Neural progenitor cell (in vitro differentiated cells): ENCODE measurements around the gene TAF11L5. TPM values are rescaled to one million over a fixed set of nuclear protein-coding genes. Genes with fewer than 3 reads are reported as not detected.
A peak's percentile ranks its signal among the peaks of the same experiment; 100 is the strongest.
"Not testable (repeated sequence)": the region's sequence is repeated elsewhere in the genome, so short reads cannot be mapped to it uniquely, and the experiment has no call there.

ENCODE experiments used
- DNase-seq: peaks from one replicate; pipeline ENCODE4 v3.0.0-alpha.2; 2016; ENCODE audit warnings: low spot score
- H2AFZ ChIP-seq: fragments of 200-600 bp; sonication (generic); replicated peaks from 2 replicates; pipeline ENCODE4 v1.6.1; 2016; ENCODE audit warnings: antibody characterized with exemption
- H3F3A ChIP-seq: fragments of 200-600 bp; sonication (generic); 2 replicates; pipeline ENCODE4 v1.6.1; 2016; ENCODE audit warnings: antibody characterized with exemption, low read depth
- H3K27ac ChIP-seq: fragments of 200-600 bp; sonication (generic); 2 replicates; pipeline ENCODE4 v1.5.1; 2016; ENCODE audit warnings: mild to moderate bottlenecking
- H3K27me3 ChIP-seq: fragments of 200-600 bp; sonication (generic); 2 replicates; pipeline ENCODE4 v1.6.1; 2016; ENCODE audit warnings: mild to moderate bottlenecking, moderate library complexity
- H3K36me3 ChIP-seq: fragments of 200-600 bp; sonication (generic); 2 replicates; pipeline ENCODE4 v1.5.1; 2016
- H3K4me1 ChIP-seq: fragments of 200-600 bp; sonication (generic); 2 replicates; pipeline ENCODE4 v1.6.1; 2016; ENCODE audit warnings: mixed run types
- H3K4me2 ChIP-seq: fragments of 200-600 bp; sonication (generic); 2 replicates; pipeline ENCODE4 v1.6.1; 2016
- H3K4me3 ChIP-seq: fragments of 200-600 bp; sonication (generic); 2 replicates; pipeline ENCODE4 v1.5.1; 2016
- H3K79me2 ChIP-seq: fragments of 200-600 bp; sonication (generic); 2 replicates; pipeline ENCODE4 v1.6.1; 2016; ENCODE audit warnings: low read depth
- H3K9ac ChIP-seq: fragments of 200-600 bp; sonication (generic); 2 replicates; pipeline ENCODE4 v1.6.1; 2016
- H3K9me3 ChIP-seq: fragments of 200-600 bp; sonication (generic); 2 replicates; pipeline ENCODE4 v1.5.1; 2016; ENCODE audit warnings: low read depth
- H4K20me1 ChIP-seq: fragments of 200-600 bp; sonication (generic); 2 replicates; pipeline ENCODE4 v1.6.1; 2016; ENCODE audit warnings: low read depth
- H3K27ac Mint-ChIP-seq: 3 replicates; pipeline ENCODE4 v1.8.0; 2021; ENCODE audit warnings: mixed read lengths
- H3K27me3 Mint-ChIP-seq: 2 replicates; pipeline ENCODE4 v1.8.0; 2022; ENCODE audit warnings: low read depth, mild to moderate bottlenecking, inconsistent platforms, moderate library complexity, mixed read lengths; ENCODE audit not compliant: insufficient read depth
- H3K36me3 Mint-ChIP-seq: 3 replicates; pipeline ENCODE4 v1.8.0; 2021; ENCODE audit warnings: mixed read lengths
- H3K4me1 Mint-ChIP-seq: 3 replicates; pipeline ENCODE4 v1.8.0; 2021; ENCODE audit warnings: mixed read lengths
- H3K4me3 Mint-ChIP-seq: 3 replicates; pipeline ENCODE4 v1.8.0; 2021; ENCODE audit warnings: mild to moderate bottlenecking, moderate library complexity, mixed read lengths
- H3K9me3 Mint-ChIP-seq: 3 replicates; pipeline ENCODE4 v1.8.0; 2020; ENCODE audit warnings: mixed read lengths
- CTCF ChIP-seq: fragments of 200-600 bp; sonication (generic); IDR thresholded peaks from 2 replicates; pipeline ENCODE4 v1.5.1; 2017; ENCODE audit warnings: antibody characterized with exemption, mild to moderate bottlenecking
- EZH2 ChIP-seq: fragments of 200-600 bp; sonication (generic); IDR thresholded peaks from 2 replicates; pipeline ENCODE4 v1.6.1; 2017; ENCODE audit warnings: antibody characterized with exemption, mild to moderate bottlenecking, moderate library complexity
- EZH2phosphoT487 ChIP-seq: fragments of 200-600 bp; sonication (generic); IDR thresholded peaks from 2 replicates; pipeline ENCODE4 v1.6.1; 2017; ENCODE audit warnings: antibody characterized with exemption
- total RNA-seq: library from RNA; depleted of rRNA; stranded (reverse); fragments of >200 nt; gene quantifications from 2 replicates; pipeline ENCODE4 v1.2.3, GENCODE V29; 2015; ENCODE audit warnings: low replicate concordance

Gene TAF11L5
- total RNA-seq, 1 donor from 2014 or later: not detected

GRCh38 chr5:17492770-17493169 is 32.3 kb upstream of the TAF11L5 start:
- Mint-ChIP-seq H3K4me3 (no peak overlapping the region), H3K4me1 (no peaks in the 10 kb centered on the region), H3K36me3 (no peaks in the 10 kb centered on the region), H3K27me3 (no peaks in the 10 kb centered on the region), H3K9me3 (peaks cover 3% of the 10 kb centered on the region), H3K27ac (no peak overlapping the region)
- Histone ChIP-seq H3K9me3 (no peaks in the 10 kb centered on the region), H3K4me1 (no peaks in the 10 kb centered on the region), H4K20me1 (no peaks in the 10 kb centered on the region), H3F3A (no peaks in the 10 kb centered on the region), H3K4me2 (no peak overlapping the region), H3K79me2 (no peaks in the 10 kb centered on the region), H2AFZ (no peak overlapping the region), H3K36me3 (no peaks in the 10 kb centered on the region), H3K4me3 (no peak overlapping the region), H3K27me3 (no peaks in the 10 kb centered on the region), H3K27ac (no peak overlapping the region), H3K9ac (no peak overlapping the region)
- no peak for DNase-seq
- TF ChIP-seq CTCF: no peak
- TF ChIP-seq EZH2: no peak
- no peak for TF ChIP-seq EZH2phosphoT487

- Mint-ChIP-seq H3K4me3 (no peak overlapping the region), H3K9me3 (no peaks in the 10 kb centered on the region), H3K4me1 (no peaks in the 10 kb centered on the region)
Observed at GRCh38 chr5:17497446-17497845, 27.6 kb upstream of the TAF11L5 start.

GRCh38 chr5:17497931-17498330 is 27.1 kb upstream of the TAF11L5 start, which contains the start of gene TAF11L2:
TSS of gene TAF11L2 (plus strand) at chr5:17498231.
- not testable (repeated sequence) for H3K4me1 ChIP-seq, H3K4me3 Mint-ChIP-seq, H3K9me3 Mint-ChIP-seq, H3K4me1 Mint-ChIP-seq, H3K9ac ChIP-seq, H3F3A ChIP-seq, H3K36me3 Mint-ChIP-seq, H3K27me3 Mint-ChIP-seq, H3K4me2 ChIP-seq, DNase-seq, H3K9me3 ChIP-seq, H3K27ac ChIP-seq, H3K36me3 ChIP-seq, H3K27me3 ChIP-seq, H4K20me1 ChIP-seq, H3K4me3 ChIP-seq, H2AFZ ChIP-seq, H3K79me2 ChIP-seq
- H3K27ac Mint-ChIP-seq: peak within 1 kb of the TSS; percentile 72

More at GRCh38 chr5:17497446-17497845, 27.6 kb upstream of the TAF11L5 start:
- Histone ChIP-seq H3K4me3 (no peak overlapping the region), H3F3A (no peaks in the 10 kb centered on the region), H4K20me1 (no peaks in the 10 kb centered on the region), H3K4me1 (no peaks in the 10 kb centered on the region), H3K36me3 (no peaks in the 10 kb centered on the region), H3K79me2 (no peaks in the 10 kb centered on the region), H3K9ac (no peak overlapping the region), H3K27ac (no peak overlapping the region), H2AFZ (no peak overlapping the region), H3K27me3 (no peaks in the 10 kb centered on the region), H3K4me2 (no peak overlapping the region), H3K9me3 (no peaks in the 10 kb centered on the region)
- Mint-ChIP-seq H3K36me3 (no peaks in the 10 kb centered on the region), H3K27ac (no peak overlapping the region), H3K27me3 (peaks cover 5% of the 10 kb centered on the region)
- DNase-seq: no peak
- TF ChIP-seq EZH2 (no peak), EZH2phosphoT487 (no peak), CTCF (no peak)

- peaks cover 6% of the 10 kb centered on the region for H3K4me1 Mint-ChIP-seq
- Histone ChIP-seq H3K9me3 (no peaks in the 10 kb centered on the region), H3K27ac (no peak overlapping the region), H4K20me1 (no peaks in the 10 kb centered on the region), H3K4me3 (no peak overlapping the region), H2AFZ (no peak overlapping the region), H3F3A (no peaks in the 10 kb centered on the region), H3K27me3 (no peaks in the 10 kb centered on the region), H3K79me2 (no peaks in the 10 kb centered on the region), H3K36me3 (no peaks in the 10 kb centered on the region), H3K4me1 (no peaks in the 10 kb centered on the region), H3K4me2 (no peak overlapping the region), H3K9ac (no peak overlapping the region)
- no peak for DNase-seq
- no peak for TF ChIP-seq EZH2phosphoT487
- no peak for TF ChIP-seq CTCF
- no peak for TF ChIP-seq EZH2
- H3K36me3 Mint-ChIP-seq: no peaks in the 10 kb centered on the region
- no peaks in the 10 kb centered on the region for H3K9me3 Mint-ChIP-seq
- no peak overlapping the region for H3K27ac Mint-ChIP-seq
- H3K27me3 Mint-ChIP-seq: peaks cover 2% of the 10 kb centered on the region
- H3K4me3 Mint-ChIP-seq: no peak overlapping the region
Observed at GRCh38 chr5:17511775-17512325, 13.2 kb upstream of the TAF11L5 start.

GRCh38 chr5:17517526-17517925 is 7.5 kb upstream of the TAF11L5 start:
- H3K4me3 Mint-ChIP-seq, H4K20me1 ChIP-seq, H3F3A ChIP-seq, H3K9me3 Mint-ChIP-seq, DNase-seq, H3K79me2 ChIP-seq, H3K9ac ChIP-seq, H3K36me3 ChIP-seq, H3K9me3 ChIP-seq, H3K4me1 ChIP-seq, H3K4me2 ChIP-seq, H3K27ac Mint-ChIP-seq, H3K27me3 Mint-ChIP-seq, H3K27ac ChIP-seq, H3K4me3 ChIP-seq, H3K27me3 ChIP-seq, H3K36me3 Mint-ChIP-seq, H3K4me1 Mint-ChIP-seq, H2AFZ ChIP-seq: not testable (repeated sequence)

GRCh38 chr5:17518067-17518466 is 7.0 kb upstream of the TAF11L5 start, which contains the start of gene TAF11L3:
TSS of gene TAF11L3 (plus strand) at chr5:17518367.
- not testable (repeated sequence) for H3K27me3 ChIP-seq, H3K4me1 Mint-ChIP-seq, H3K4me1 ChIP-seq, H3K36me3 Mint-ChIP-seq, H3K36me3 ChIP-seq, H3K4me3 ChIP-seq, H3K4me2 ChIP-seq, H3K9ac ChIP-seq, H3K27ac ChIP-seq, H3K4me3 Mint-ChIP-seq, H3F3A ChIP-seq, H3K79me2 ChIP-seq, H4K20me1 ChIP-seq, H3K9me3 ChIP-seq, H3K27ac Mint-ChIP-seq, DNase-seq, H2AFZ ChIP-seq, H3K9me3 Mint-ChIP-seq, H3K27me3 Mint-ChIP-seq
